Measurements from ENCODE around the gene KANSL3.
"Not testable (repeated sequence)": the region's sequence is repeated elsewhere in the genome, so short reads cannot be mapped to it uniquely, and the experiment has no call there.

The KANSL3 gene

DNA sequence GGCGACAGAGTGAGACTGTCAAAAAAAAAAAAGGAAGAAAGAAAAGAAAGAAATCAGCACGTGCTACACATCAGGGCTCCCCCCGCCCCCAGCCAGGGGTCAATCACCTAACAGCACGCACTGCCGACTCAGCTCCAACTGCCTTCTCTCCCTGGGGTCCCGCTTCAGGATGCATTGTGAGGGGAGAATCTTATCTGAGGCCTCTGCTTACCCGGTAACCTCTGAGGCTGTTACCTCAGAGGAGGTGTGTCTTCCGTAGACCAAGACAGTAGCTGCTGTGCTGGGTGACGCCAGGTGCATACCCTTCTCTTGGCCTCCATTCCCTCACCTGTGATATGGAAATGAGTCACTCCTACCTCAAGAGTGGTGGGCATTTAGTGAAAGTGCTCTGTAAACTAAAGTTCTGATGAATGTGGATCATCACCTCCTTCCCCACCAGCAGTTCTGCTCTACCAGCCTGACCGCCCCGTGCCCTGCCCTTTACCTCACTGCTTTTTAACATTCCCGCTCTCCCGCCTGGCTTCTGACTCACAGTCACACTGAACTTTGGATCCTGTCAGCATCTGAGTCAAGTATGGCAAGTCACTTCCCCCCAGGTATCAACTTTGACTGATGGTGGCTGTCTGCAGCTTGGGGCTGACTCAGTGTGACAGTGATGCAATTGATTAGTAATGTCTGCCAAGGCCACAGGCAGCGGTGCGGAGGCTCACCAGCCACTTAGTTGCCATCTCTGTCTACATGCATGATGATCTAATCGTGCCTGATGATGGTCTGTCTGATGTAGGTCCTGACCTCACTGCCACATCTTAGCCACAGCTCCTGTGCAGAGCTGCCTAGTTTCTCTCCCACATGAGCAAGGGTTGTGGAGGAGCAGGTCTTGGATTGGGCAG, 81.4 kb downstream of the KANSL3 start:
- peak; percentile 84 for DNase-seq

DNA sequence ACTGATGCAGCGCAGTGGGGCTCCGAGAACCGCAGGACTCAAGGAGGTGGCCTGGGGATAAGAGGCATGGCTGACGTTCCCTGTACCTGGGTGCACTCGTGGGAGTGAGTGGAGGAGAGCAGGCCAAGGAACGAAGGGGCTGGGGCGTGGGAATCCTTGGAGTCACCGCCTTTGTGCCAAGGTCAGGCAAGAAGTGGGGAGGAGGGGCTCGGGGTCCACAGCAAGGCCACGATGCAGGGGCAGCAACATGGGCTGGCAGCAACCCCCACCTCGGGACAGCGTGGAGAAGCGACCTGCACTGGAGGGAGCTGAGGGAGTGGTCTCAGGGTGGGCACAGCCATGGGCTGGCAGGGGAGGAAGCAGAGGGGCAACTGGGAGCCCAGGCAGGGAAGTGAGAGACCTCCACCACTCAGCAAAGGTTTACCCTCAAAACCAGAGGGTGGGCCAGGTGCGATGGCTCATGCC, 82.9 kb downstream of the KANSL3 start:
- DNase-seq, result no peak

DNA sequence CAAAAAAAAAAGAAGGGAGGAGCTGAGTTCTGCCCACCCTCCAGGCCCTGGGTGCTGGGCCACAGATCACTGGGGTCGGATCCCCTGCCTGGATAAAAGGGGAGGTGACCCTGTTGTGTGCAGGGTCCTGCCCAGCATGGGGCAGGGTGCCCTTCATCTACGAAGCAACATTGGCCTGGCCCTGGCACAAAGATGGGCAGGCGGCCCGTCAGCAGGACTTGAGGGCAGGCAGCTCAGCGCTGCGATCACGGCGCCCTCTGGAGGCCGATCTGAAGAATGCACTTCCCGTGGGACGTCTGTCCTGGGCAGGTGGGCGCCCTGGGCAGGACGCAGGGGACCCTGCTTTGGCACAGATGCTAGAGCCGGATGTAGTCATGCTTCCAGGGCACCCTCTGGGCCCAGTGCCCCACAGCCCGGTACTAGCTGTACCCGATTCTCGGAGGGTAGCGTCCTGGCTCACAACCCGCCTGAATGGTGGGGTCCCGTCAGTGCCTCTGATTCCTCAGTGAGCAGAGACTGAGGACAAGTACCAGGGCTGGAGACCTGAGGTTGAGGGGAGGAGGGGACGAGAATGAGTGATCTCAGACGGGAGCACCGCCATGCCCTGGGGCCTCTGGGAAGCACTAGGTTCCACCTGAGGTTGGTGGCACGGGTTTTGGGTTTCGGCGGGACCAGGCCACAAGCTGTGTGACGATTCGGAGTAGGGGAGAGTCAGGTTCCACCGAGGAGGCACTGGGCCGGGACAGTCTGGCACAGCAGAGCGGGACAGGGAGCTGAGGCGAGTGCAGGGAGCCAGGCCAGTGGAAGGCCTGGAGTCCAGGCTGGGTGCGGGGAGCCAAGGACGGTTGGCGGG, 83.6 kb downstream of the KANSL3 start:
- peak; percentile 73 for DNase-seq

DNA sequence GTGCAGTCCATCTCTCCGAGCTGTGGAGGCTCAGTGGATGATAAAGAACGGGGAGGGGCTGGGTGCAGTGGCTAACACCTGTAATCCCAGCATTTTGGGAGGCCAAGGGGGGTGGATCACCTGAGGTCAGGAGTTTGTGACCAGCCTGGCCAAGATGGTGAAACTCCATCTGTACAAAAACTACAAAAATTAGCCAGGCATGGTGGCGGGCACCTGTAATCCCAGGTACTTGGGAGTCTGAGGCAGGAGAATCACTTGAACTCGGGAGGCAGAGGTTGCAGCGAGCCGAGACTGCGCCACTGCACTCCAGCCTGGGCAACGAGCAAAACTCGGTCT, 84.2 kb downstream of the KANSL3 start:
- not testable (repeated sequence) for DNase-seq

DNA sequence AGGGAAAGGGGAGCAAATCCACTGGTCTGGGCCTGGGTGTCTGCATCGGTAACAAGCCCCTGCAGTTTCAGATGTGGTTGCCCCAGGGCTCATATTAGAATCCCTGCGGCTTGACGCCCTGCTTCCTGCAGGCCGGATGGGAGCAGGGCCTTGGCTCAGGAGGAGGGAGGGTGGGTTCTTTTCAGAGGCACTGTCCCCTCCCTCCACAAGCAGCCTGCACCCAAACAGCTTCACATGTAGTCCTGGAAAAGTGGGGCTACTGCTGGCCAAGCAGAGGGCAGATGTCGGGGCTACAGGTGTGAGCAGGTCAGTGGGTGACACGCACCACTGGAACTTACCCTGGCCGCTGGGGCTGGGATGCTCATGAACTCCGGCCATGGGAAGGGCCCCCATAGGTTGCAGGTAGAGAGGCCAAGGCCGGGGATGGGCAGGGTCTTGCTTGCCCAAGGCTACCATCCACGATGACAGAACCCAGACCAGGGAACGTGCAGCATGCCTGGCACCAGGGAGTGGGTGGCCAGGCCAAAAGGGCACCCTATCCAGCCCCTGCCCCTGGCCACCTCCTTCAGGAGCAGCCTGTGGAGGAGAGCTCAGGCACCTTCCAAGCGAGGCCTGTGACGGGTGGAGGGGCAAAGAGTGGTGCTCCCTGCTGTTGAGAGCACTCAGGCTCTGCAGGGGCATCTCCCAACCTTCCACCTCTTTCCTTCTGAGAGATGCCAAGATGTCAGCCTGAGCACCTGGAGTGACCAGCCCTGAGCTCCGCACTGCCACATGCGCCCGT, 84.7 kb downstream of the KANSL3 start:
- DNase-seq, result no peak

DNA sequence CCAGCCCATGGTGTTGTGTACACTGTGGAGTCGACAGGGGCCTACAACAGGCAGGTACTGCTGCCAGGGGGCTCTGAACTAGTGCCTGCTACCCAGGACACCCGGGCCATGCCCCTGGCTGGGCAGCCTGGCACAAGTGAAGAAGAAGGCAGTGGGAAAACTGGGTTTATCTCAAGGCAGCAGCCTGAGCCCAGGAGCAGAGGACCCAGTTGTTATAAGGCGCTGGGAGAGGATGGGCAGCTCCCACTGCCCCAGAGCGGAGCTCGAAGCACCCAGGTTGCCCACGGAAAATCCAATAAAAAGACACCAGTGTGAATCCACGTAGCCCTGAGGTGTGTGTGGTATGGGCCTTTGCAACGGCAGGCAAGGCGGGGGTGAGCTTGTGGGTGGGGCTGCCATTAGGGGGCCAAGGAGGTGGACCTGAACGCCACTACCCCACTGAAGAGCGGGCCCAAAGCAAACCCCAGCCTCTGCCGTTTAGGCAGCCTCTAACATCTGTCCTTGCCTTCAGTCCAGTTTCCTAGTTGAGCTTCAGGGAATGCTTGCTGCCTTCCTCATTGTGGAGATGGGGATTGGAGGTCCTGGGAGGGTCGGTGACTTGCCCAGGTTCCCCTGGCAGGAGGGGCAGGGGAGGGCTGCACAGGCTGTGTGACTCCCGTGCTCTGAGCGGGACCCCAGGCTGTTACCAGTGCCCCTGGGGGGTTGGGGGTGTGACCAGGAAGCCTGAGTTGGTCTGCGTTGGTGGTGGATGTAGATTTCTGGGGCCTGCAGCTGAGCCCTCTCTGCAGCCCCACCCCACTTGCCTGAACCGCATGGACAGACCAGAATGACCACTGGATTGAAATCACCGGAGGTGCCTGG, 85.6 kb downstream of the KANSL3 start:
- no peak for DNase-seq

DNA sequence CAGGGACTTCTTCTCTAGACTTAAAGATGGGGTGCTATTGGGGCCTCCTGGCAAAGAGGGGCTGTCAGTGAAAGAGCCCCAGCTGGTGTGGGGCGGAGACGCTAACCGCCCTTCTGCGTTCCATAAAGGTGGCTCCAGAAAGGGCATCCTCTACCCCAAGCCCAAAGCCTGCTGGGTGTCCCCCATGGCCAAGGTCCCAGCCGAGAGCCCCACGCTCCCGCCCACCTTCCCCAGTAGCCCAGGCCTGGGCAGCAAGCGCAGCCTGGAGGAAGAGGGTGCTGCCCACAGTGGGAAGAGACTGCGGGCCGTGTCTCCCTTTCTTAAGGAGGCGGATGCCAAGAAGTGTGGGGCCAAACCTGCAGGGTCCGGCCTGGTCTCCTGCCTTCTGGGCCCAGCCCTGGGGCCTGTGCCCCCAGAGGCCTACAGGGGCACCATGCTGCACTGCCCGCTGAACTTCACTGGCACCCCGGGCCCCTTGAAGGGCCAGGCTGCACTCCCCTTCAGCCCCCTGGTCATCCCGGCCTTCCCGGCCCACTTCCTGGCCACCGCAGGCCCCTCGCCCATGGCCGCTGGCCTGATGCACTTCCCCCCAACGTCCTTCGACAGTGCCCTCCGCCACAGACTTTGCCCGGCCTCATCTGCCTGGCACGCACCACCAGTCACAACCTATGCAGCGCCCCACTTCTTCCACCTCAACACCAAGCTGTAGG, 86.4 kb downstream of the KANSL3 start:
- DNase-seq, result no peak

DNA sequence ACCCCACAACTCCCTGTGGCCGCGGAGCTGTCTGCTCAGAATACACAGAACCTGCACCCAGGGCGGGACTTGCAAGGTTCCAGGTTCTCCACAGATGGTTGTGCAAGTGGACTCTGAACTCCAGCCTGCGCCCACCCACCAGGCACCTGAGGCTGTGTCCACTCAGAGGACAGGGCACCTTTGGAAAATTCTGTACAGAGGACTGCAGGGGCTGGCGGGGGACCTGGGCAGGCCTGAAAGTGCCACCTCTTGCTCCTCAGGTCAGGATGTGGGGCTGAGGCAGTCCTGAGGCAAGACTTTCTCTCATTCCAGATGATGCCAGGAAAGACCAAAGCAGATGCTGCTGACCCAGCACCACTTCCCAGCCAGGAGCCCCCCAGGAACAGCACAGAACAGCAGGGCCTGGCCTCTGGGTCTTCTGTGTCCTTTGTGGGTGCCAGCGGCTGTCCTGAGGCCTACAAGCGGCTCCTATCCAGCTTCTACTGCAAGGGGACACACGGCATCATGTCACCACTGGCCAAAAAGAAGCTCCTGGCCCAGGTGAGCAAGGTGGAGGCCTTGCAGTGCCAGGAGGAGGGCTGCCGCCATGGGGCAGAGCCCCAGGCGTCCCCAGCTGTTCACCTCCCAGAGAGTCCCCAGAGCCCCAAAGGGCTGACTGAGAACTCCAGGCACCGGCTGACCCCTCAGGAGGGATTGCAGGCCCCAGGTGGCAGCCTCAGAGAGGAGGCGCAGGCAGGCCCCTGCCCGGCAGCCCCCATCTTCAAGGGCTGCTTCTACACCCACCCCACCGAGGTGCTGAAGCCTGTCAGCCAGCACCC, 87.1 kb downstream of the KANSL3 start:
- no peak for DNase-seq

DNA sequence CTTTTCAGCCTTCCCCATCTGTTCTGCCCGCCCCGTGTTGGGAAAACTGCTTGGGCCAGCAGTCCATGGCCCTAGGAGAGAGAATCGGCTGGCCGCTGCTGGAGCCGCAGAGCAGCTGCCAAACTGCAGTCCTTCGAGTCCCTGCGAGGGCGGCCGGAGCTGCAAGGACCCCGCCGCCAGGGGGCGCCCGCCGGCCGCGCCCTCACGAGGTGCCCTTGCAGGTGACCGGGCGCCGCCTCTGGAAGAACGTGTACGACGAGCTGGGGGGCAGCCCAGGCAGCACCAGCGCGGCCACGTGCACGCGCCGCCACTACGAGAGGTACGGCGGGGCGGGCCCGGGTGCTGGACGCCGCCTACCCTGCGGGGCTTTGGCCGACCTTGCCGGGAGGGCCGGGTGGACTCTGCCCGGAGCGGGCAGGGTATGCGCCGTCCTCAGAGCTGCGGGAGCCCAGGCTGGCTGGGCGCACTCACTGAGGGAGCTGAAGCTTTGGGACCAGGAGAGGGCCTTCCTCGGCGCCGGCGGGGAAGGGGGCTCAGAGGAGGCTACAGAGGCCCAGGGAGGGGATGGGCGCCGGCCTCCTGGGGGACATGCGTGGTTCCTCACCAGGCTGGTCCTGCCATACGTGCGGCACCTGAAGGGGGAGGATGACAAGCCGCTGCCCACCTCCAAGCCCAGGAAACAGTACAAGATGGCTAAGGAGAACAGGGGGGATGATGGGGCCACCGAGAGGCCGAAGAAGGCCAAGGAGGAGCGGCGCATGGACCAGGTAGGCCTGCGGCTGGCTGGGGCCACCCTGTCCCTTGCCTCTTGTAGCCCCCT, 87.9 kb downstream of the KANSL3 start:
- no peak for DNase-seq

DNA sequence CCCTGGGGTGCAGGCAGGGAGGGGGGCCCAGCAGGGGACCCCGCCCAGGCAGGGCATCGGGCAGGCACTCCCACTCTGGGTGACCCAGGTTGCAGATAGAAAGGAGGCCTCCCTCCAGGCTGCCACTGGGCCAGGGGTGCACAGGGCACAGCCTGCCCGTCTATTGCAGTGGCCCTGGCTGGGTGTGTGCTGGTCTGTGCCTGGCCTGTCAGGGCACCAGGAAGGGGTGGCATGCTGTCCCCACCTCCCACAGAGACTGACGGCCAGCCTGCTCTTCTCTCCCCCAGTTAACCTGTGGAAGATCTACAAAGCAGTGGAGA, 88.7 kb downstream of the KANSL3 start:
- DNase-seq, result no peak

DNA sequence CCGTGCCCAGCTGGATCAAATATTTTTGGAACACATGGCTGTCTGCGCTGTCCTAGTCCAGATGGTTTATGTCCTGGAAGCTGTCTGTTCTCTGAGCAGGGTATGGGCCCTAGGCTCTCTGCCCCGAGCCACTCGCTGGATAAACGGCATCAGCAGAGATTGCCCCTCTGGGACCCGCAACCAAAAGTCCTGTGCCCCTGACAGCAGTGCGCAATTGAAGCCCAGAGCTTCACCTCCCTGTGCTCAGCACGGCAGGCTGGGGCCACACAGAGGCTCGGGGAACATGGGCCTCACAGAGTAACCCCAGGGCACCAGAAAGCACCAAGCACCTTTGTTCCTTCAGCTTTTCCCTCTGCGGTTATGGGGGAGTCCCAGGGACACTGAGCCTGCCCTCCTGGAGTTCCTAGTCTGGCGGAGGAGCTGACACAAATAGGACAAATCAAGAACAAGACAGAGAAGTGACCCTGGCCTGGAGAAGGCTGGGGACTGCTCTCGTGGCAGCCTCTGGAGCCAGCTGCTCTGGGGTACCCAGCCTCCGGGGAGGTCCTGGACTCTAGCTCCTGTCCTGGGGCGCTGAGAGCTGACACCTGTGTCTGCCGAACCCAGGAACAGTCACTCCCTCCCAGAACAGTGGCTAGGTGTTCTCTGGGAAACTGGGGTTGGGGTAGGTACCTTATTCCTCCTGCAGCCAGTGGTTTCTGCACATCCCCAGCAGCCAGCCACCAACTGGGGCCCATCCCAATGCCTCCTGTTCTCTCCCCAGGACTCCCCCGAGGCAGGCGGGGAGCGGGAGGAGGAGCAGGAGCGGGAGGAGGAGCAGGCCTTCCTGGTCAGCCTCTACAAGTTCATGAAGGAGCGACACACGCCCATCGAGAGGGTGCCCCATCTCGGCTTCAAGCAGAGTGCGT, 89.3 kb downstream of the KANSL3 start:
- DNase-seq, result no peak

DNA sequence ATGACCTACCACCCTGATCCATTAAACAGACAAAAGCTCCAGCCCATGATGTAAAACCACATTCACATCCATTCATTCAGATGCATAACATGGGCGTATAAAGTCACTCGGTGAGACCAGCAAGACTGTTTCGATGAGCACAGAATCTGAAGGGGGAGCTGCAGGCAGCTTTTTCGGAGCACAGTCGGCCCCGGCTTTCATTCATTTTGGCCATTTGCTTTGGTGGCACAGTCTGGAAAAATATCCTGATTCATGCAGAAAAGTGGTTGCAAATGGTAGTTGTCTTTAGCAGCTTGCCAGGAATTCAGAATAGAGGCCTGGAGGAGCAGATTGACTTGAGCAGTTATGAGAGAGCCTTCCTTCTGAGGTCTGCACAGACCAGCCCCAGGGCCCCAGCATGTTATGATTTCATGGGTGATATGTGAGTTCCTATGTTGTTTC, 90.4 kb downstream of the KANSL3 start:
- no peak for DNase-seq

DNA sequence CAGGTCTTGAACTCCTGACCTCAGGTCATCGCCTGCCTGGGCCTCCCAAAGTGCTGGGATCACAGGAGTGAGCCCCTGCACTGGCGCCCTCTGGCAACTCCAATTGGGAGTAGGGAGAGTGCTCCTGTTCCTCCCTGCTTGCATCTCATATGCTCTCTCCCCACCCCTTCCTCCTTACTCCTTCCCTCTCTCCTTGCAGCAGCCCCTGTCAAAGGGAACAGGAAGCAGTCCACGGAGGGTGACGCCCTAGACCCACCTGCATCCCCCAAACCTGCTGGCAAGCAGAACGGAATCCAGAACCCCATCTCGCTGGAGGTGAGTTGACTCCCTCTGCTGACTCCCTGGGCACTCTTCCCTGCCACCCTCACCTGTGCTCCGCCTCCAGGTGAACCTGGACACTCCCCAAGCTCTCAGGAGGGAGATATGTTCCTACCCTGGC, 90.9 kb downstream of the KANSL3 start:
- no peak for DNase-seq

DNA sequence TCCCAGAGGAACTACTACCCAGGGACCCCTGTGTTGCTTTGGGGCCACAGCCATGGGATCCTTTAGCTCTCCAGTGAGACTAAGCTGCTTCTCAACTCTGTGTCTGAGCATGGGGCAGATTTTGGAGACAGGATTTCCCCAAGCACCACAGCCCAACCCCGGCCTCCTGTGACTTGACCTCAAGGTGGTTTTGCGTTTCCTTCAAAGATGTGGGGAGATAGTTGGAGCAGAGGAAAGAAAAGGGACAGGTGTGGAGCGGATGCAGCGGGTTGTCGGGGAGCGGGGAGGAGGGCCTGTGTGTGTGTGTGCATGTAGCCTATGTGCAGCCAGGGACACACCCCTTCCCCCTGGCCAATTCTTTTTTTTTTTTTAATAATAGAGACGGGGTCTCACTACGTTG, 91.3 kb downstream of the KANSL3 start:
- DNase-seq, result peak; percentile 68

DNA sequence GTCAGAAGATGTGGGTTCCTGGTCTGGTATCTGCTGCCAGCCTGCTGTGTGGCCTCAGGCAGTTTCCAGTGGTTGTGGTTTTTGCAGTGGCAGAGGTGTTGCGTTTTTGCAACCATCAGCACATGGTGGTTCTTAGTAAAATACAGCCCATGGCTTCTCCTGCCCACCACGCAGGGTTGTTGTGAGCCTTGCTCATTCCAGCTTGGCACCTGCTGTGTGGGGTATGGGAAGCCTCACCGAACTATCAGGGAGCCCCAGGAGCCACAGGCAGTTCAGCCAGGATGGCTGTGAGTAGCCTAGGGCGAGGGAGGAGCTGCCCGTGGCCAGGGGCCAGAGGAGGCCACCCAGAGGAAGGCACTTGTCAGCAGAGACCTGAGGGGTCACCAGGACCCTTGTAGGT, 91.8 kb downstream of the KANSL3 start:
- peak; percentile 76 for DNase-seq
